GM23338 (cell line): ENCODE results near the gene E4F1.

Experiments
- CREB1 ChIP-seq: fragments of 250-450 bp; sonication (Bioruptor Pico); IDR thresholded peaks from 2 replicates; pipeline ENCODE4 v1.5.0; 2020; ENCODE audit warnings: low read depth, mild to moderate bottlenecking, moderate library complexity
- CTCF ChIP-seq, 2 experiments: fragments of 200-600 bp in 1 of 2; sonication (generic) in 1 of 2; conservative IDR thresholded peaks; 2 replicates each; pipeline versions ENCODE4 v1.5.1 to v1.6.1; 2016 to 2017; ENCODE audit warnings: antibody characterized with exemption in 2 of 2, low read depth in 2 of 2, mild to moderate bottlenecking in 2 of 2, moderate library complexity in 1 of 2
- ETS1 ChIP-seq: IDR thresholded peaks from 2 replicates; pipeline ENCODE4 v1.6.1; 2016; ENCODE audit warnings: antibody characterized with exemption
- EZH2 ChIP-seq: fragments of 200-600 bp; sonication (generic); IDR thresholded peaks from one replicate; pipeline ENCODE4 v1.8.0; 2017; ENCODE audit warnings: antibody characterized with exemption, mild to moderate bottlenecking, low read depth; ENCODE audit not compliant: unreplicated experiment
- EZH2phosphoT487 ChIP-seq: fragments of 200-600 bp; sonication (generic); IDR thresholded peaks from one replicate; pipeline ENCODE4 v1.8.1; 2018; ENCODE audit warnings: antibody characterized with exemption; ENCODE audit not compliant: unreplicated experiment
- JUNB ChIP-seq: IDR thresholded peaks from one replicate; pipeline ENCODE4 v1.6.1; 2016; ENCODE audit warnings: antibody characterized with exemption; ENCODE audit not compliant: unreplicated experiment
- NANOG ChIP-seq: IDR thresholded peaks from 2 replicates; pipeline ENCODE4 v1.6.1; 2016; ENCODE audit warnings: antibody characterized with exemption, borderline replicate concordance
- POLR2AphosphoS5 ChIP-seq: IDR thresholded peaks from 2 replicates; pipeline ENCODE4 v1.6.1; 2016; ENCODE audit warnings: antibody characterized with exemption, low read depth
- REST ChIP-seq: IDR thresholded peaks from one replicate; pipeline ENCODE4 v1.6.1; 2018; ENCODE audit warnings: antibody characterized with exemption; ENCODE audit not compliant: unreplicated experiment
- STAT1 ChIP-seq: IDR thresholded peaks from one replicate; pipeline ENCODE4 v1.6.1; 2016; ENCODE audit warnings: antibody characterized with exemption; ENCODE audit not compliant: unreplicated experiment
- ZNF114 ChIP-seq: fragments of 250-450 bp; sonication (Bioruptor Pico); IDR thresholded peaks from 2 replicates; pipeline ENCODE4 v1.5.0; 2020; ENCODE audit warnings: mild to moderate bottlenecking, moderate library complexity
- ZNF331 ChIP-seq: fragments of 250-450 bp; sonication (Bioruptor Pico); IDR thresholded peaks from 2 replicates; pipeline ENCODE4 v1.5.0; 2020; ENCODE audit warnings: low read depth, mild to moderate bottlenecking, moderate library complexity
- ZNF462 ChIP-seq: fragments of 250-450 bp; sonication (Bioruptor Pico); IDR thresholded peaks from 2 replicates; pipeline ENCODE4 v1.5.0; 2020; ENCODE audit warnings: mild to moderate bottlenecking, moderate library complexity

- no peak for TF ChIP-seq EZH2phosphoT487
- no peak for TF ChIP-seq EZH2
- TF ChIP-seq REST = no peak
- TF ChIP-seq NANOG = no peak
- TF ChIP-seq CTCF (conservative IDR thresholded peaks at IDR 0.05; ENCODE audit: low read depth in 2 of 2) = no peak
- TF ChIP-seq POLR2AphosphoS5 = no peak
- no peak for TF ChIP-seq ETS1
- no peak for TF ChIP-seq ZNF114 (CRISPR knock-in tag)
- no peak for TF ChIP-seq JUNB
- TF ChIP-seq STAT1 = no peak
- TF ChIP-seq ZNF331 (CRISPR knock-in tag) = no peak
- TF ChIP-seq CREB1 = no peak
- no peak for TF ChIP-seq ZNF462
Measured at GRCh38 chr16:2199621-2200139, 23.7 kb upstream of the E4F1 start.
